ENCODE data around the gene RGL3.

DNA sequence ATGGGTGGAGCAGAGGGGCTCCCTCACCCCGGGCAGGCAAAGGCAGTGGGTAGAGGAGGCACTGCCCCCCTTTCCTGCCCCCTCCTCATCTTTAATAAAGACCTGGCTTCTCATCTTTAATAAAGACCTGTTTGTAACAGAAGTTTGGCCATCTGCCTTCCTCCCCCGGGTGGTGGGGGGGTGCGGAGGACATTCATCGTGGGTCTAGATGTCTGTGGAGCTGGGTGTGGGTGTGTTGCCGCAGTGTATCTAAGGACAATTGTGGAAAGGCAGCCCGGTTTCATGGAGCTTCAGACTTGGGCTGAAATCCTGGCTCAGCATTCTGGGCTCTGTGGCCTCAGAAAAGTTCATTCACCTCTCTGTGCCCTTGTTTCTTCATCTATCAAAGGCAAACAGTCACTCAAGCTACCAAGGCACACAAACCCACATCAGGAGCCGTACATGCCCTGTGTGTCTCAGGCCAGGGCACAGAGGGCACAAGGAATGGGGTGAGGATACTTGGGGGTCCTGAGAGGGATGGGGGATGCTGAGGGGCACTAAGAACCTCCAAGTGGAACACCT is 53.5 kb downstream of the RGL3 start:
- TF ChIP-seq, protein P1, sequence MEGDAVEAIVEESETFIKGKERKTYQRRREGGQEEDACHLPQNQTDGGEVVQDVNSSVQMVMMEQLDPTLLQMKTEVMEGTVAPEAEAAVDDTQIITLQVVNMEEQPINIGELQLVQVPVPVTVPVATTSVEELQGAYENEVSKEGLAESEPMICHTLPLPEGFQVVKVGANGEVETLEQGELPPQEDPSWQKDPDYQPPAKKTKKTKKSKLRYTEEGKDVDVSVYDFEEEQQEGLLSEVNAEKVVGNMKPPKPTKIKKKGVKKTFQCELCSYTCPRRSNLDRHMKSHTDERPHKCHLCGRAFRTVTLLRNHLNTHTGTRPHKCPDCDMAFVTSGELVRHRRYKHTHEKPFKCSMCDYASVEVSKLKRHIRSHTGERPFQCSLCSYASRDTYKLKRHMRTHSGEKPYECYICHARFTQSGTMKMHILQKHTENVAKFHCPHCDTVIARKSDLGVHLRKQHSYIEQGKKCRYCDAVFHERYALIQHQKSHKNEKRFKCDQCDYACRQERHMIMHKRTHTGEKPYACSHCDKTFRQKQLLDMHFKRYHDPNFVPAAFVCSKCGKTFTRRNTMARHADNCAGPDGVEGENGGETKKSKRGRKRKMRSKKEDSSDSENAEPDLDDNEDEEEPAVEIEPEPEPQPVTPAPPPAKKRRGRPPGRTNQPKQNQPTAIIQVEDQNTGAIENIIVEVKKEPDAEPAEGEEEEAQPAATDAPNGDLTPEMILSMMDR (IDR thresholded peaks at IDR 0.05 in 2 of 3, conservative IDR thresholded peaks at IDR 0.05 in 1 of 3; ENCODE audit: control insufficient read depth in 2 of 3, extremely low read depth in 1 of 3, insufficient read depth in 1 of 3, low read depth in 3 of 3, low read length in 3 of 3): no peak
- TF ChIP-seq KDM1A (IDR thresholded peaks at IDR 0.05; ENCODE audit: borderline replicate concordance) (no peak), POLR2A (IDR thresholded peaks at IDR 0.05; ENCODE audit: low read depth, low read length) (no peak), SIX5 (IDR thresholded peaks at IDR 0.05; ENCODE audit: low read depth, low read length, severe bottlenecking) (no peak), POLR2AphosphoS5 (IDR thresholded peaks at IDR 0.05; ENCODE audit: low read length) (no peak), EGR1 (IDR thresholded peaks at IDR 0.05; ENCODE audit: borderline replicate concordance in 1 of 2, low read depth in 2 of 2, low read length in 2 of 2) (no peak), SPI1 (IDR thresholded peaks at IDR 0.05; ENCODE audit: borderline replicate concordance, insufficient read depth, low read depth, low read length) (no peak), EZH2 (IDR thresholded peaks at IDR 0.05; ENCODE audit: borderline replicate concordance, control insufficient read depth, low read depth, low read length) (no peak), MAX (IDR thresholded peaks at IDR 0.05; ENCODE audit: low read depth, low read length) (no peak), JUND (IDR thresholded peaks at IDR 0.05; ENCODE audit: low read depth, low read length) (no peak), MYC (IDR thresholded peaks at IDR 0.05; ENCODE audit: insufficient read depth, insufficient read length, insufficient replicate concordance, low read length, severe bottlenecking) (no peak), NR2F1 (conservative IDR thresholded peaks at IDR 0.05) (no peak)
- TF ChIP-seq, protein P2, sequence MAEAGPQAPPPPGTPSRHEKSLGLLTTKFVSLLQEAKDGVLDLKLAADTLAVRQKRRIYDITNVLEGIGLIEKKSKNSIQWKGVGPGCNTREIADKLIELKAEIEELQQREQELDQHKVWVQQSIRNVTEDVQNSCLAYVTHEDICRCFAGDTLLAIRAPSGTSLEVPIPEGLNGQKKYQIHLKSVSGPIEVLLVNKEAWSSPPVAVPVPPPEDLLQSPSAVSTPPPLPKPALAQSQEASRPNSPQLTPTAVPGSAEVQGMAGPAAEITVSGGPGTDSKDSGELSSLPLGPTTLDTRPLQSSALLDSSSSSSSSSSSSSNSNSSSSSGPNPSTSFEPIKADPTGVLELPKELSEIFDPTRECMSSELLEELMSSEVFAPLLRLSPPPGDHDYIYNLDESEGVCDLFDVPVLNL (IDR thresholded peaks at IDR 0.05; ENCODE audit: low read depth, low read length): no peak

Measured in GM12878 (cell line).